Activated gamma-delta T cell (primary cell): ENCODE data around the gene SPACA9.

Source experiments
- DNase-seq: peaks from one replicate; lab custom pipeline; 2025; lab: John Stamatoyannopoulos, UW
- total RNA-seq, 2 donors: gene quantifications; one replicate each; lab custom pipeline; 2026; lab: John Stamatoyannopoulos, UW

SPACA9 gene
- 1.6 to 3.0 reads per million in 2 donors for total RNA-seq

- no peak for DNase-seq
These were observed at the start of gene SPACA9 for GRCh38 chr9:132878695-132879456. TSS of gene SPACA9 (plus strand) at chr9:132878898. CDS start at chr9:132883948, 5,050 bp downstream.

- DNase-seq: no peak
These were observed 46.4 kb upstream of the SPACA9 start for GRCh38 chr9:132832171-132832881.

- DNase-seq: no peak
These were observed 45.1 kb upstream of the SPACA9 start for GRCh38 chr9:132833550-132834121.

- DNase-seq: no peak
These were observed 44.4 kb upstream of the SPACA9 start for GRCh38 chr9:132834343-132834742.

- DNase-seq: no peak
These were observed 41.0 kb upstream of the SPACA9 start for GRCh38 chr9:132837501-132838286.

- no peak for DNase-seq
These were observed 40.4 kb upstream of the SPACA9 start for GRCh38 chr9:132838291-132838690.

- DNase-seq: no peak
These were observed 37.7 kb upstream of the SPACA9 start for GRCh38 chr9:132840980-132841379.

GRCh38 chr9:132842124-132843044, 36.3 kb upstream of the SPACA9 start:
- DNase-seq: no peak

GRCh38 chr9:132846109-132846917, 32.4 kb upstream of the SPACA9 start:
- no peak for DNase-seq

- no peak for DNase-seq
These were observed 31.7 kb upstream of the SPACA9 start for GRCh38 chr9:132846918-132847515.

- no peak for DNase-seq
These were observed 29.5 kb upstream of the SPACA9 start for GRCh38 chr9:132849185-132849706.

GRCh38 chr9:132853482-132853881, 25.2 kb upstream of the SPACA9 start:
- DNase-seq: no peak

GRCh38 chr9:132854832-132855231, 23.9 kb upstream of the SPACA9 start:
- DNase-seq: no peak

- no peak for DNase-seq
These were observed 22.8 kb upstream of the SPACA9 start for GRCh38 chr9:132855904-132856303.

GRCh38 chr9:132857031-132857430, 21.7 kb upstream of the SPACA9 start:
- DNase-seq: no peak

- DNase-seq: no peak
These were observed 20.9 kb upstream of the SPACA9 start for GRCh38 chr9:132857616-132858342.

- no peak for DNase-seq
These were observed 19.9 kb upstream of the SPACA9 start for GRCh38 chr9:132858751-132859150.

GRCh38 chr9:132861666-132862065, 17.0 kb upstream of the SPACA9 start:
- DNase-seq: no peak

- no peak for DNase-seq
These were observed 16.2 kb upstream of the SPACA9 start for GRCh38 chr9:132862533-132862932.
